ENCODE measurements around the gene IGFBP7. TPM values are rescaled to one million over a fixed set of nuclear protein-coding genes. Genes with fewer than 3 reads are reported as not detected.

Gene IGFBP7
- total and polyA plus RNA-seq, 7 experiments from 2014 or later, result 0.37 to 16.7 (median 0.80) TPM; not detected in 3

- Histone ChIP-seq H3K27me3 (ENCODE audit: control insufficient read depth in 2 of 2, insufficient read depth in 2 of 2, low read length in 2 of 2) (no peaks in the 10 kb centered on the region), H3K27ac (ENCODE audit: low read depth, low read length) (no peak overlapping the region), H3K36me3 (ENCODE audit: control insufficient read depth in 2 of 3, insufficient read depth in 3 of 3, low read length in 3 of 3) (no peaks in the 10 kb centered on the region), H3K4me3 (ENCODE audit: low read length) (no peak overlapping the region), H3K4me1 (ENCODE audit: control insufficient read depth in 2 of 2, insufficient read depth in 2 of 2, low read length in 2 of 2) (no peaks in the 10 kb centered on the region), H3K9me3 (ENCODE audit: control insufficient read depth in 2 of 3, low read length in 3 of 3) (no peaks in the 10 kb centered on the region)
- ChIA-PET CTCF (interaction anchor here (0.6 kb wide), 1 partner anchor 27 kb away, joined by 3 read pairs; no protein-coding TSS in a partner anchor), POLR2A (no interaction called here)
- H3K27ac Mint-ChIP-seq, result no peak overlapping the region
- H3K9me3 Mint-ChIP-seq, result no peaks in the 10 kb centered on the region
- H3K4me1 Mint-ChIP-seq, result peaks cover 0 to 10% (median 0%) of the 10 kb centered on the region in 7 donors
- H3K4me3 Mint-ChIP-seq, result no peak overlapping the region
- intact Hi-C loops (cut with micrococcal nuclease), result no loop called here
- H3K36me3 Mint-ChIP-seq, result no peaks in the 10 kb centered on the region
- H3K27me3 Mint-ChIP-seq, result peaks cover 15 to 46% (median 22%) of the 10 kb centered on the region in 5 donors
- no peak for DNase-seq
- ATAC-seq, result no peak
Observed at GRCh38 chr4:57154926-57155325, 44.7 kb upstream of the IGFBP7 start.

GRCh38 chr4:57154191-57154590 is 44.0 kb upstream of the IGFBP7 start:
- Histone ChIP-seq H3K4me3 (ENCODE audit: low read length) (no peak overlapping the region), H3K9me3 (ENCODE audit: control insufficient read depth in 2 of 3, low read length in 3 of 3) (no peaks in the 10 kb centered on the region), H3K36me3 (ENCODE audit: control insufficient read depth in 2 of 3, insufficient read depth in 3 of 3, low read length in 3 of 3) (no peaks in the 10 kb centered on the region), H3K4me1 (ENCODE audit: control insufficient read depth in 2 of 2, insufficient read depth in 2 of 2, low read length in 2 of 2) (no peaks in the 10 kb centered on the region), H3K27me3 (ENCODE audit: control insufficient read depth in 2 of 2, insufficient read depth in 2 of 2, low read length in 2 of 2) (no peaks in the 10 kb centered on the region), H3K27ac (ENCODE audit: low read depth, low read length) (no peak overlapping the region)
- Mint-ChIP-seq H3K27ac (no peak overlapping the region), H3K4me3 (no peak overlapping the region), H3K36me3 (no peaks in the 10 kb centered on the region), H3K27me3 (peaks cover 15 to 46% (median 21%) of the 10 kb centered on the region in 5 donors), H3K4me1 (peaks cover 0 to 10% (median 0%) of the 10 kb centered on the region in 7 donors), H3K9me3 (no peaks in the 10 kb centered on the region)
- no peak for DNase-seq
- intact Hi-C loops (cut with micrococcal nuclease), result no loop called here
- CTCF ChIA-PET, result interaction anchor here (1.3 kb wide), 1 partner anchor 9 kb away, joined by 6 read pairs; no protein-coding TSS in a partner anchor
- no peak for ATAC-seq
- POLR2A ChIA-PET, result no interaction called here

- no peaks in the 10 kb centered on the region for H3K4me1 ChIP-seq (ENCODE audit: control insufficient read depth in 2 of 2, insufficient read depth in 2 of 2, low read length in 2 of 2)
- no peaks in the 10 kb centered on the region for H3K9me3 ChIP-seq (ENCODE audit: control insufficient read depth in 2 of 3, low read length in 3 of 3)
- peaks cover 0 to 10% (median 0%) of the 10 kb centered on the region in 7 donors for H3K4me1 Mint-ChIP-seq
- peaks cover 14 to 46% (median 21%) of the 10 kb centered on the region in 5 donors for H3K27me3 Mint-ChIP-seq
- peak overlapping the region in 1 of 10 donors; percentile 42 for H3K4me3 Mint-ChIP-seq
- no peak overlapping the region for H3K27ac ChIP-seq (ENCODE audit: low read depth, low read length)
- no peak overlapping the region for H3K4me3 ChIP-seq (ENCODE audit: low read length)
- CTCF ChIA-PET, result interaction anchor here (1.3 kb wide), 1 partner anchor 10 kb away, joined by 6 read pairs; no protein-coding TSS in a partner anchor
- no peaks in the 10 kb centered on the region for H3K36me3 Mint-ChIP-seq
- no peaks in the 10 kb centered on the region for H3K27me3 ChIP-seq (ENCODE audit: control insufficient read depth in 2 of 2, insufficient read depth in 2 of 2, low read length in 2 of 2)
- POLR2A ChIA-PET, result no interaction called here
- no peaks in the 10 kb centered on the region for H3K9me3 Mint-ChIP-seq
- DNase-seq (no peak), ATAC-seq (no peak)
- no peaks in the 10 kb centered on the region for H3K36me3 ChIP-seq (ENCODE audit: control insufficient read depth in 2 of 3, insufficient read depth in 3 of 3, low read length in 3 of 3)
- intact Hi-C loops (cut with micrococcal nuclease), result no loop called here
- no peak overlapping the region for H3K27ac Mint-ChIP-seq
Observed at GRCh38 chr4:57153207-57153606, 43.0 kb upstream of the IGFBP7 start.

GRCh38 chr4:57151481-57151880 is 41.3 kb upstream of the IGFBP7 start:
- H3K27me3 ChIP-seq (ENCODE audit: control insufficient read depth in 2 of 2, insufficient read depth in 2 of 2, low read length in 2 of 2), result no peaks in the 10 kb centered on the region
- Mint-ChIP-seq H3K4me3 (no peak overlapping the region), H3K4me1 (peaks cover 0 to 5% (median 0%) of the 10 kb centered on the region in 7 donors), H3K27me3 (peaks cover 8 to 41% (median 22%) of the 10 kb centered on the region in 5 donors), H3K36me3 (no peaks in the 10 kb centered on the region), H3K27ac (no peak overlapping the region), H3K9me3 (peaks cover 0 to 3% (median 0%) of the 10 kb centered on the region in 11 donors)
- no peak for DNase-seq
- no peaks in the 10 kb centered on the region for H3K9me3 ChIP-seq (ENCODE audit: control insufficient read depth in 2 of 3, low read length in 3 of 3)
- ATAC-seq, result no peak
- H3K27ac ChIP-seq (ENCODE audit: low read depth, low read length), result no peak overlapping the region
- ChIA-PET POLR2A (no interaction called here), CTCF (no interaction called here)
- intact Hi-C loops (cut with micrococcal nuclease), result no loop called here
- no peak overlapping the region for H3K4me3 ChIP-seq (ENCODE audit: low read length)
- no peaks in the 10 kb centered on the region for H3K36me3 ChIP-seq (ENCODE audit: control insufficient read depth in 2 of 3, insufficient read depth in 3 of 3, low read length in 3 of 3)
- no peaks in the 10 kb centered on the region for H3K4me1 ChIP-seq (ENCODE audit: control insufficient read depth in 2 of 2, insufficient read depth in 2 of 2, low read length in 2 of 2)

GRCh38 chr4:57149833-57150232 is 39.6 kb upstream of the IGFBP7 start:
- intact Hi-C loops (cut with micrococcal nuclease), result no loop called here
- peaks cover 0 to 4% (median 0%) of the 10 kb centered on the region in 7 donors for H3K4me1 Mint-ChIP-seq
- ChIA-PET POLR2A (no interaction called here), CTCF (interaction anchor here (1.2 kb wide), 1 partner anchor 14 kb away, joined by 4 read pairs; no protein-coding TSS in a partner anchor)
- DNase-seq (no peak), ATAC-seq (no peak)
- H3K27ac Mint-ChIP-seq, result no peak overlapping the region
- Histone ChIP-seq H3K9me3 (ENCODE audit: control insufficient read depth in 2 of 3, low read length in 3 of 3) (no peaks in the 10 kb centered on the region), H3K27me3 (ENCODE audit: control insufficient read depth in 2 of 2, insufficient read depth in 2 of 2, low read length in 2 of 2) (no peaks in the 10 kb centered on the region), H3K4me1 (ENCODE audit: control insufficient read depth in 2 of 2, insufficient read depth in 2 of 2, low read length in 2 of 2) (no peaks in the 10 kb centered on the region), H3K27ac (ENCODE audit: low read depth, low read length) (no peak overlapping the region), H3K36me3 (ENCODE audit: control insufficient read depth in 2 of 3, insufficient read depth in 3 of 3, low read length in 3 of 3) (no peaks in the 10 kb centered on the region), H3K4me3 (ENCODE audit: low read length) (no peak overlapping the region)
- peaks cover 0 to 40% (median 22%) of the 10 kb centered on the region in 5 donors for H3K27me3 Mint-ChIP-seq
- peaks cover 0 to 3% (median 0%) of the 10 kb centered on the region in 11 donors for H3K9me3 Mint-ChIP-seq
- H3K36me3 Mint-ChIP-seq, result no peaks in the 10 kb centered on the region
- H3K4me3 Mint-ChIP-seq, result no peak overlapping the region

- no peaks in the 10 kb centered on the region for H3K36me3 Mint-ChIP-seq
- no peak for ATAC-seq
- peaks cover 0 to 3% (median 0%) of the 10 kb centered on the region in 11 donors for H3K9me3 Mint-ChIP-seq
Observed at GRCh38 chr4:57148831-57149505, 38.8 kb upstream of the IGFBP7 start.

GRCh38 chr4:57148177-57148576 is 38.0 kb upstream of the IGFBP7 start:
- no peaks in the 10 kb centered on the region for H3K4me1 Mint-ChIP-seq
- no peaks in the 10 kb centered on the region for H3K36me3 Mint-ChIP-seq
- Histone ChIP-seq H3K4me3 (ENCODE audit: low read length) (no peak overlapping the region), H3K36me3 (ENCODE audit: control insufficient read depth in 2 of 3, insufficient read depth in 3 of 3, low read length in 3 of 3) (no peaks in the 10 kb centered on the region), H3K27ac (ENCODE audit: low read depth, low read length) (no peak overlapping the region), H3K9me3 (ENCODE audit: control insufficient read depth in 2 of 3, low read length in 3 of 3) (no peaks in the 10 kb centered on the region), H3K27me3 (ENCODE audit: control insufficient read depth in 2 of 2, insufficient read depth in 2 of 2, low read length in 2 of 2) (no peaks in the 10 kb centered on the region), H3K4me1 (ENCODE audit: control insufficient read depth in 2 of 2, insufficient read depth in 2 of 2, low read length in 2 of 2) (no peaks in the 10 kb centered on the region)
- ATAC-seq (no peak), DNase-seq (no peak)
- intact Hi-C loops (cut with micrococcal nuclease), result no loop called here
- CTCF ChIA-PET, result no interaction called here
- H3K27ac Mint-ChIP-seq, result no peak overlapping the region
- peaks cover 6 to 31% (median 11%) of the 10 kb centered on the region in 5 donors for H3K27me3 Mint-ChIP-seq
- H3K4me3 Mint-ChIP-seq, result no peak overlapping the region
- H3K9me3 Mint-ChIP-seq, result peaks cover 0 to 3% (median 0%) of the 10 kb centered on the region in 11 donors
- POLR2A ChIA-PET, result no interaction called here

More at GRCh38 chr4:57148831-57149505, 38.8 kb upstream of the IGFBP7 start:
- POLR2A ChIA-PET, result no interaction called here
- H3K27me3 Mint-ChIP-seq, result peaks cover 3 to 35% (median 15%) of the 10 kb centered on the region in 5 donors
- intact Hi-C loops (cut with micrococcal nuclease), result no loop called here
- H3K27ac Mint-ChIP-seq, result no peak overlapping the region
- no peak overlapping the region for H3K4me3 Mint-ChIP-seq
- Histone ChIP-seq H3K4me3 (ENCODE audit: low read length) (no peak overlapping the region), H3K36me3 (ENCODE audit: control insufficient read depth in 2 of 3, insufficient read depth in 3 of 3, low read length in 3 of 3) (no peaks in the 10 kb centered on the region), H3K27ac (ENCODE audit: low read depth, low read length) (no peak overlapping the region), H3K4me1 (ENCODE audit: control insufficient read depth in 2 of 2, insufficient read depth in 2 of 2, low read length in 2 of 2) (no peaks in the 10 kb centered on the region), H3K27me3 (ENCODE audit: control insufficient read depth in 2 of 2, insufficient read depth in 2 of 2, low read length in 2 of 2) (no peaks in the 10 kb centered on the region), H3K9me3 (ENCODE audit: control insufficient read depth in 2 of 3, low read length in 3 of 3) (no peaks in the 10 kb centered on the region)
- DNase-seq, result no peak
- CTCF ChIA-PET, result no interaction called here
- H3K4me1 Mint-ChIP-seq, result no peaks in the 10 kb centered on the region

Data from naive thymus-derived CD4-positive, alpha-beta T cell (primary cell).